ENCODE data around the gene TXNRD2. TPM values are rescaled to one million over a fixed set of nuclear protein-coding genes. Genes with fewer than 3 reads are reported as not detected.

TXNRD2 gene
- total RNA-seq, 1 experiment from 2014 or later: 7.0 TPM

DNA sequence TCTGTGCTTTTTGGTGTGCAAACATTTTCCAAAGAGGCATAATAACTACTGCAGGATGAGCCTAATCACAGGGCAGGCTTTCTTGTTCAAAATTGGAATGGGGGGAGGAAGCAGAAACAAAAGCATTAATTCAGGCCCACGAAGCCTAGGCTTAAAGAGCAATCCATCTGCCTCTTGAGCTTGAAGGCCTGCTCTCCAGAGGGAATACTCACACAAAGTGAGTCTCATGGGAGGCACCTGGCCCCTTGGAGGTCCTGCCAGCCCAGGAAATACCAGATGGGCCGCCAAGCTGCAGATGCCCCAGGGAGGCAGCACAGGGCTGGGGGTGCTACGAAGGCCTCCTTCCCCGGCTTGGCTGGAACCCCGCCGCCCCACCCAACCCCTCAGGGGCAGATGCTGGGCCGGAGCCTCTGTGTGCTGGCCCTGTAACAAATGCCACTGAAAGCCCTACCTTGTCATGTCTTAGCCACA, 39.3 kb downstream of the TXNRD2 start:
- H3K9ac ChIP-seq (ENCODE audit: low read length): no peak overlapping the region
- no peak overlapping the region for H3K4me3 ChIP-seq (ENCODE audit: low read length)
- no peaks in the 10 kb centered on the region for H3K36me3 ChIP-seq (ENCODE audit: insufficient read depth, low read length)
- peaks cover 11% of the 10 kb centered on the region for H3K4me1 ChIP-seq (ENCODE audit: low read length)
- H3K9me3 ChIP-seq (ENCODE audit: low read length): no peaks in the 10 kb centered on the region
- no peaks in the 10 kb centered on the region for H3K27me3 ChIP-seq (ENCODE audit: low read length)
- H3K4me2 ChIP-seq (ENCODE audit: low read depth, low read length, poor library complexity, severe bottlenecking): no peak overlapping the region
- no peak overlapping the region for H3K27ac ChIP-seq (ENCODE audit: low read length)
- no peaks in the 10 kb centered on the region for H4K20me1 ChIP-seq (ENCODE audit: insufficient read depth, low read depth, low read length)
- H3K79me2 ChIP-seq (ENCODE audit: low read length): no peaks in the 10 kb centered on the region
- H3K9me2 ChIP-seq (replicated peaks; ENCODE audit: insufficient read depth, low read length): no peaks in the 10 kb centered on the region
- DNase-seq: no peak
- H2AFZ ChIP-seq (ENCODE audit: low read length): no peak overlapping the region

GRCh38 chr22:19901577-19902244, 39.9 kb downstream of the TXNRD2 start:
- Histone ChIP-seq H3K79me2 (ENCODE audit: low read length) (no peaks in the 10 kb centered on the region), H4K20me1 (ENCODE audit: insufficient read depth, low read depth, low read length) (no peaks in the 10 kb centered on the region), H2AFZ (ENCODE audit: low read length) (no peak overlapping the region), H3K9ac (ENCODE audit: low read length) (no peak overlapping the region), H3K27ac (ENCODE audit: low read length) (no peak overlapping the region), H3K9me2 (replicated peaks; ENCODE audit: insufficient read depth, low read length) (no peaks in the 10 kb centered on the region), H3K4me2 (ENCODE audit: low read depth, low read length, poor library complexity, severe bottlenecking) (no peak overlapping the region), H3K4me3 (ENCODE audit: low read length) (no peak overlapping the region), H3K9me3 (ENCODE audit: low read length) (no peaks in the 10 kb centered on the region), H3K4me1 (ENCODE audit: low read length) (peaks cover 15% of the 10 kb centered on the region), H3K27me3 (ENCODE audit: low read length) (no peaks in the 10 kb centered on the region), H3K36me3 (ENCODE audit: insufficient read depth, low read length) (no peaks in the 10 kb centered on the region)
- no peak for DNase-seq

DNA sequence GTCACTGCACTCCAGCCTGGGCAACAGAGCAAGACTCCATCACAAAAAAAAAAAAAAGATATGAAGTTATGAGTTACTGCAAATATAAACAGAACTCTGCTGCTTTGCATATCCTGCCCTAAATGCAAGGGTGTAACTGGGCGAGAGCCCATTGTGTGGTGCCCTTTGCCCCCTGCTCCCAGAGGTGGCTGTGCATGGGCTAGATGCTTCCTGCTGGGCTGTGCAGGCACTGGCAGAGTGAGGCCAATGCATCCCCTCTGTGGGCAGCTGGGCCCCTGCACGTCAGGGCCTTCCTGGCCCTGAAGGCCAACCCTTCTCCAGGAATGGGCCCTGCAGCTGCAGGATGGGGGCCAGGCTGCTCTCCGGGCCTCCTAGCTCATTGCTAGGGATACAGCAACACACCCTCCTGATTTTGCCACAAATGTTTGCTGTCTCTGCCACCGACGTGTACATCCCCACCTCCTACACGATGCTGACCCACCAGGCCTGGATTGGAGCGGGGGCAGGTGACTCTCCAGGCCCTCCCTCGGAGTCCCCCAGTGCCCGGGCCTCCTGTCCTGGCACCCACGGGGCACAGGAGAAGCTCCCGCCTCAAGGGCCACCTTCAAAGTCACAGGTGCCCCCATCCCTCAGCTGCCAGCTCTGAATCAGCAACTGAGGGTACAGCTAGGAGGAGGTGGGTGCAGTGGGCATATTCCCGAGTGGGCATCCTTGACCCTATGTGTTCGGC, 40.7 kb downstream of the TXNRD2 start:
- Histone ChIP-seq H3K9me3 (ENCODE audit: low read length) (no peaks in the 10 kb centered on the region), H3K4me1 (ENCODE audit: low read length) (peaks cover 18% of the 10 kb centered on the region), H4K20me1 (ENCODE audit: insufficient read depth, low read depth, low read length) (no peaks in the 10 kb centered on the region), H3K36me3 (ENCODE audit: insufficient read depth, low read length) (no peaks in the 10 kb centered on the region), H3K9me2 (replicated peaks; ENCODE audit: insufficient read depth, low read length) (no peaks in the 10 kb centered on the region), H3K27me3 (ENCODE audit: low read length) (no peaks in the 10 kb centered on the region), H3K4me3 (ENCODE audit: low read length) (no peak overlapping the region), H3K9ac (ENCODE audit: low read length) (no peak overlapping the region), H3K79me2 (ENCODE audit: low read length) (no peaks in the 10 kb centered on the region), H3K27ac (ENCODE audit: low read length) (no peak overlapping the region), H3K4me2 (ENCODE audit: low read depth, low read length, poor library complexity, severe bottlenecking) (no peak overlapping the region), H2AFZ (ENCODE audit: low read length) (no peak overlapping the region)
- no peak for DNase-seq

GRCh38 chr22:19898831-19899567, 42.6 kb downstream of the TXNRD2 start:
- Histone ChIP-seq H3K4me3 (ENCODE audit: low read length) (no peak overlapping the region), H3K27ac (ENCODE audit: low read length) (no peak overlapping the region), H4K20me1 (ENCODE audit: insufficient read depth, low read depth, low read length) (no peaks in the 10 kb centered on the region), H2AFZ (ENCODE audit: low read length) (no peak overlapping the region), H3K9ac (ENCODE audit: low read length) (no peak overlapping the region), H3K9me2 (replicated peaks; ENCODE audit: insufficient read depth, low read length) (no peaks in the 10 kb centered on the region), H3K9me3 (ENCODE audit: low read length) (no peaks in the 10 kb centered on the region), H3K4me2 (ENCODE audit: low read depth, low read length, poor library complexity, severe bottlenecking) (no peak overlapping the region), H3K36me3 (ENCODE audit: insufficient read depth, low read length) (no peaks in the 10 kb centered on the region), H3K4me1 (ENCODE audit: low read length) (peaks cover 18% of the 10 kb centered on the region), H3K79me2 (ENCODE audit: low read length) (no peaks in the 10 kb centered on the region), H3K27me3 (ENCODE audit: low read length) (no peaks in the 10 kb centered on the region)
- no peak for DNase-seq

DNA sequence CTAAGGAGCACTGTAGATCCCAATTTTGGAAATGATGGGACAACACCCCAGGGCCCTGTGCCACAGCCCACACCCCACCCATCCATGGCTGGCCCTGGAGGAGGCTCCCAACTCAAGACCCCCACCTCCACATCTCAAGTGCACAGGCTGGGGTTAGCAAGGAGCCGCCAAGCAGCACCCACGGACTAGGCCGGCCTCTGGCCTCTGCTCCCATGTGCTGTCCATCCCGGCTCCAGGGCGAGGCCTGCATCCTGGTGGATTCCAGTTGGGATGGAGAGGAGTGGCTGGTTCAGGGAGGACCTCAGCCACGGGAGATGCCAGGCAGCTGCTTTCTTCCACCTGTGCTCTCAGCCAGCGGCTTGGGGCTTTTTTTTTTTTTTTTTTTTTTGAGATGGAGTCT, 43.5 kb downstream of the TXNRD2 start:
- no peaks in the 10 kb centered on the region for H3K79me2 ChIP-seq (ENCODE audit: low read length)
- H3K9me3 ChIP-seq (ENCODE audit: low read length): no peaks in the 10 kb centered on the region
- no peak overlapping the region for H3K9ac ChIP-seq (ENCODE audit: low read length)
- no peaks in the 10 kb centered on the region for H3K9me2 ChIP-seq (replicated peaks; ENCODE audit: insufficient read depth, low read length)
- H3K36me3 ChIP-seq (ENCODE audit: insufficient read depth, low read length): no peaks in the 10 kb centered on the region
- H3K4me3 ChIP-seq (ENCODE audit: low read length): no peak overlapping the region
- H3K27ac ChIP-seq (ENCODE audit: low read length): no peak overlapping the region
- H4K20me1 ChIP-seq (ENCODE audit: insufficient read depth, low read depth, low read length): no peaks in the 10 kb centered on the region
- DNase-seq: no peak
- no peaks in the 10 kb centered on the region for H3K27me3 ChIP-seq (ENCODE audit: low read length)
- peaks cover 18% of the 10 kb centered on the region for H3K4me1 ChIP-seq (ENCODE audit: low read length)
- H3K4me2 ChIP-seq (ENCODE audit: low read depth, low read length, poor library complexity, severe bottlenecking): no peak overlapping the region
- no peak overlapping the region for H2AFZ ChIP-seq (ENCODE audit: low read length)

GRCh38 chr22:19897726-19898125, 43.9 kb downstream of the TXNRD2 start:
- Histone ChIP-seq H3K4me3 (ENCODE audit: low read length) (no peak overlapping the region), H3K9me2 (replicated peaks; ENCODE audit: insufficient read depth, low read length) (no peaks in the 10 kb centered on the region), H3K36me3 (ENCODE audit: insufficient read depth, low read length) (no peaks in the 10 kb centered on the region), H3K27me3 (ENCODE audit: low read length) (no peaks in the 10 kb centered on the region), H3K27ac (ENCODE audit: low read length) (no peak overlapping the region), H2AFZ (ENCODE audit: low read length) (no peak overlapping the region), H3K4me2 (ENCODE audit: low read depth, low read length, poor library complexity, severe bottlenecking) (no peak overlapping the region), H4K20me1 (ENCODE audit: insufficient read depth, low read depth, low read length) (no peaks in the 10 kb centered on the region), H3K4me1 (ENCODE audit: low read length) (peaks cover 16% of the 10 kb centered on the region), H3K79me2 (ENCODE audit: low read length) (no peaks in the 10 kb centered on the region), H3K9me3 (ENCODE audit: low read length) (no peaks in the 10 kb centered on the region), H3K9ac (ENCODE audit: low read length) (no peak overlapping the region)
- DNase-seq: no peak

DNA sequence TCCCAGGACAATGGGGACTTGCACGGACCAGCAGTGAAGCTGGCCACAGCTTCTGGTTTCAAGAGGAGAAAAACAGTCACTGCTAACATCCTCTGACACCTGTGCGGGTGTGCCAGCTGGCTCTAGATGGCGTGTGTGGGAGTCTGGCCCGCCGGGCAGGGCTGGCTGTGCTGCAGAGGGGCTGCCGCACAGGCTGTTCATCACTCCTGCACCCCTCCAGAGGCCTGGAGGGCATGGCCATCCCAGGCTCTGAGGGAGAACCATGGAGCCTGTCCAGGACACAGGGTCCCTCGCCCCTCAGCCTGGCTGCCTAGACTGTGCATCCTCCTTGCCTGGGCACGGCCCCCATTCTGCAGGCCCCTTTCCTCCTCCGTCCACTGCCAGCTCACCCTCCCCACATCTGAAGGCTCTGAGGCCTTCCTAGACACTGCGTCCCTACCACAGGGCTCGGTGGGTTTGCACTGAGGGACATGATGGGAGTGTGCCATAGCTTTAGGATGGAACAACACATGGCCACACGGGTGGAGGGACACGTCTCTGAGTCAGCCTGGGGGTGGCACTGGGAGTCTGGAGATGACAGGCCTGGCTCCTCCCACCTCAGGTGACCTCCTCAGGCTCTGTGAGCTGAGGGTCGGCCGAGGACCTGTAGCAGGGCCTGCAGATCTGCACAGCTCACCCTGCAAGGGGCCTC, 44.8 kb downstream of the TXNRD2 start:
- Histone ChIP-seq H3K27me3 (ENCODE audit: low read length) (no peaks in the 10 kb centered on the region), H3K27ac (ENCODE audit: low read length) (no peak overlapping the region), H3K9me2 (replicated peaks; ENCODE audit: insufficient read depth, low read length) (no peaks in the 10 kb centered on the region), H3K36me3 (ENCODE audit: insufficient read depth, low read length) (no peaks in the 10 kb centered on the region), H4K20me1 (ENCODE audit: insufficient read depth, low read depth, low read length) (no peaks in the 10 kb centered on the region), H3K4me2 (ENCODE audit: low read depth, low read length, poor library complexity, severe bottlenecking) (no peak overlapping the region), H3K9me3 (ENCODE audit: low read length) (no peaks in the 10 kb centered on the region), H3K4me3 (ENCODE audit: low read length) (no peak overlapping the region), H3K79me2 (ENCODE audit: low read length) (no peaks in the 10 kb centered on the region), H3K4me1 (ENCODE audit: low read length) (peaks cover 17% of the 10 kb centered on the region), H2AFZ (ENCODE audit: low read length) (no peak overlapping the region), H3K9ac (ENCODE audit: low read length) (no peak overlapping the region)
- no peak for DNase-seq

All from Karpas-422 (cell line).